Large intestine (tissue), 3 donors: Measurements from ENCODE around the gene ARNT2. TPM values are rescaled to one million over a fixed set of nuclear protein-coding genes. Genes with fewer than 3 reads are reported as not detected.
"Not testable (repeated sequence)": the region's sequence is repeated elsewhere in the genome, so short reads cannot be mapped to it uniquely, and the experiment has no call there.

ENCODE experiments used
- DNase-seq, 2 donors: peaks; one replicate each; pipeline versions ENCODE4 v3.0.0 to v3.0.0-alpha.2; 2013
- H3K27ac ChIP-seq: one replicate; pipeline ENCODE4 v1.5.1; 2013; ENCODE audit warnings: low read length
- H3K27me3 ChIP-seq: 2 replicates; pipeline ENCODE4 v1.6.1; 2013; ENCODE audit warnings: low read length; ENCODE audit not compliant: control insufficient read depth, insufficient read depth
- H3K36me3 ChIP-seq: 2 replicates; pipeline ENCODE4 v1.6.1; 2013; ENCODE audit warnings: low read length; ENCODE audit not compliant: control insufficient read depth, insufficient read depth
- H3K4me1 ChIP-seq: one replicate; pipeline ENCODE4 v1.6.1; 2013; ENCODE audit warnings: low read length; ENCODE audit not compliant: control insufficient read depth, insufficient read depth
- H3K4me3 ChIP-seq: one replicate; pipeline ENCODE4 v1.5.1; 2013; ENCODE audit warnings: low read length
- H3K9me3 ChIP-seq: one replicate; pipeline ENCODE4 v1.6.1; 2013; ENCODE audit warnings: mild to moderate bottlenecking, low read depth, low read length, moderate library complexity; ENCODE audit not compliant: control insufficient read depth
- WGBS: methylation state at CpG from one replicate; pipeline ENCODE4 v1.1.5; 2013; ENCODE audit warnings: low lambda C conversion rate; ENCODE audit not compliant: insufficient coverage; 5-methylcytosine and 5-hydroxymethylcytosine counted together
- polyA plus RNA-seq: library from polyadenylated mRNA; unstranded; fragments of 120-200 nt; gene quantifications from one replicate; pipeline ENCODE4 v1.2.1, GENCODE V29; 2013

The ARNT2 gene
- polyA plus RNA-seq, 1 donor, result 8.0 TPM

DNA sequence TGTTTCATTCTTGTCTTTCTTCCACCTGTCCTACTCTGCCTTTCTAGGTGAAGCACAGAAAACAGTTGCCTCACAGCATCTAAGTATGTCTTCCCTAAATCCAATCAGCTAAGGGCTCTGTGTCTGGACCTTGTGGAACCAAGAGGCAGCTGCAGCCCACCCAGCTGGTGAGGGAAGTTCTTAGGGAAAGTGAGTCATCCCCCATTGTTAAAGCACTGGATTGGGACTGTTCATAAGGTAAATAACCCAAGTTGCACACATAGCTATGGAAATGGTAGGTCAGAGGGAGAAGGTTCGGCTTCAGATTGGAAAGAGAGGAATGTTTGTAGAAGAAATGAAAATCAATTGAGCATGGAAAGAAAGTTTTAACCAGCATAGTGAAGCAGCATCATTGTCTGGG lies 18.0 kb upstream of the ARNT2 start:
- Histone ChIP-seq H3K27ac (no peak overlapping the region), H3K4me3 (no peak overlapping the region), H3K4me1 (no peaks in the 10 kb centered on the region), H3K36me3 (no peaks in the 10 kb centered on the region), H3K27me3 (no peaks in the 10 kb centered on the region), H3K9me3 (no peaks in the 10 kb centered on the region)
- no peak for DNase-seq
- 100% methylated on average over 1 of the region's 1 CpG for WGBS

DNA sequence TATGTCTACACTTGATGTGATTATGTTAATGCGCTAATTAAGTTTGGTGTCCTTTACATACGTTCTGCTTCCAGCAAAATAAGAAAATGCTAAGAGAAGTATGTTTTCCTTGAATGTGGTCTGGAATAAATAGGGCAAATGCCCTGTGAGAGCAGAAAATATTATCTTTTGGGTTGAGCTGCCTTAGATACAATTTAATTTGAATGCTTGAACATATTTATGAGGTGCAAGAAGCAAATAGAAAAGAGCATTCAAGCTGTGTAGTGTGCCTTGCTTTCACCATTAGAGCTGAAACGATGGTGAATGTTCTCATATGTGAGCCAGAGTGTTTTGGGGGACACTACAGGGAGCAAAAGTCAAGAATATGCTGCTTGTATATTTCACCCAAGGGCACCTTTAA lies 15.9 kb upstream of the ARNT2 start:
- no peaks in the 10 kb centered on the region for H3K27me3 ChIP-seq
- no peak overlapping the region for H3K4me3 ChIP-seq
- WGBS, result 69% methylated on average over 2 of the region's 3 CpGs
- no peaks in the 10 kb centered on the region for H3K4me1 ChIP-seq
- no peaks in the 10 kb centered on the region for H3K36me3 ChIP-seq
- DNase-seq, result no peak
- H3K9me3 ChIP-seq, result no peaks in the 10 kb centered on the region
- H3K27ac ChIP-seq, result no peak overlapping the region

- Histone ChIP-seq H3K27me3 (no peaks in the 10 kb centered on the region), H3K27ac (no peak overlapping the region), H3K36me3 (no peaks in the 10 kb centered on the region), H3K4me1 (no peaks in the 10 kb centered on the region), H3K9me3 (no peaks in the 10 kb centered on the region), H3K4me3 (no peak overlapping the region)
- DNase-seq, result no peak
- WGBS, result no CpG with 5 or more reads among the region's 1 CpG
Observed at GRCh38 chr15:80389370-80389769, 14.8 kb upstream of the ARNT2 start.

- no CpG with 5 or more reads among the region's 1 CpG for WGBS
Observed at GRCh38 chr15:80390942-80391341, 13.2 kb upstream of the ARNT2 start.

GRCh38 chr15:80395616-80396015 lies 8.6 kb upstream of the ARNT2 start:
- no peaks in the 10 kb centered on the region for H3K36me3 ChIP-seq
- H3K9me3 ChIP-seq, result no peaks in the 10 kb centered on the region
- no peak overlapping the region for H3K27ac ChIP-seq
- DNase-seq, result no peak
- H3K4me3 ChIP-seq, result no peak overlapping the region
- H3K27me3 ChIP-seq, result peaks cover 3% of the 10 kb centered on the region
- WGBS, result no CpG with 5 or more reads among the region's 3 CpGs
- no peaks in the 10 kb centered on the region for H3K4me1 ChIP-seq

More at GRCh38 chr15:80390942-80391341, 13.2 kb upstream of the ARNT2 start:
- H3K9me3 ChIP-seq, DNase-seq, H3K27ac ChIP-seq, H3K4me1 ChIP-seq, H3K36me3 ChIP-seq, H3K27me3 ChIP-seq, H3K4me3 ChIP-seq: not testable (repeated sequence)

GRCh38 chr15:80396096-80396495 lies 8.1 kb upstream of the ARNT2 start:
- Histone ChIP-seq H3K4me1 (no peaks in the 10 kb centered on the region), H3K36me3 (no peaks in the 10 kb centered on the region), H3K4me3 (no peak overlapping the region), H3K27ac (no peak overlapping the region), H3K27me3 (peaks cover 3% of the 10 kb centered on the region), H3K9me3 (no peaks in the 10 kb centered on the region)
- 60% methylated on average over 1 of the region's 7 CpGs for WGBS
- DNase-seq, result no peak

DNA sequence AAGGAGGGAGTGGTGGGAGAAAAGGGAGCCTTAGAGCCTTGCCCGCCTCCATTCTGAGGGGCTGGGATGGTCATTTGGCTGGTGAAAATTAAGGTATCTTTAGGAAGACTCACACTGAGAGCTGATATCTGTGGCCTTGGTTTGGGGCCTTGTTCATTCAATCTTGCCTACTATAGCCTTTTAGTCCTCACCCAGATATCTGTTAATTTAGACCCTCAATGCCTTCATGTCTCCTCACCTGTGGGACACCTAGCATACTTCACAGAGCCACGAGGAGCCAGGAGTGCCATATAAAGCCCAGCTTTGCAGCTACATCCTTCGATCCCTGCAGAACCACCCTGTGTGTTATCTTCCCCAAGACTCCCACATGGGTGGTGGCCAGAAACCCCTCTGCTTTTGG lies 4.7 kb upstream of the ARNT2 start:
- peaks cover 18% of the 10 kb centered on the region for H3K27me3 ChIP-seq
- H3K27ac ChIP-seq, result no peak overlapping the region
- H3K9me3 ChIP-seq, result no peaks in the 10 kb centered on the region
- no peak overlapping the region for H3K4me3 ChIP-seq
- H3K36me3 ChIP-seq, result no peaks in the 10 kb centered on the region
- no CpG with 5 or more reads among the region's 3 CpGs for WGBS
- no peak for DNase-seq
- H3K4me1 ChIP-seq, result no peaks in the 10 kb centered on the region

GRCh38 chr15:80401456-80401855 lies 2.7 kb upstream of the ARNT2 start:
- peaks cover 36% of the 10 kb centered on the region for H3K27me3 ChIP-seq
- H3K4me3 ChIP-seq, result no peak overlapping the region
- H3K4me1 ChIP-seq, result no peaks in the 10 kb centered on the region
- no peak for DNase-seq
- H3K9me3 ChIP-seq, result no peaks in the 10 kb centered on the region
- WGBS, result 100% methylated on average over 2 of the region's 5 CpGs
- H3K27ac ChIP-seq, result no peak overlapping the region
- H3K36me3 ChIP-seq, result no peaks in the 10 kb centered on the region

- no peak overlapping the region for H3K27ac ChIP-seq
- H3K9me3 ChIP-seq, result no peaks in the 10 kb centered on the region
- H3K4me1 ChIP-seq, result no peaks in the 10 kb centered on the region
- no CpG with 5 or more reads among the region's 3 CpGs for WGBS
- H3K4me3 ChIP-seq, result no peak overlapping the region
- H3K27me3 ChIP-seq, result peaks cover 41% of the 10 kb centered on the region
- no peak for DNase-seq
- H3K36me3 ChIP-seq, result no peaks in the 10 kb centered on the region
Observed at GRCh38 chr15:80402339-80402738, 1.8 kb upstream of the ARNT2 start.

DNA sequence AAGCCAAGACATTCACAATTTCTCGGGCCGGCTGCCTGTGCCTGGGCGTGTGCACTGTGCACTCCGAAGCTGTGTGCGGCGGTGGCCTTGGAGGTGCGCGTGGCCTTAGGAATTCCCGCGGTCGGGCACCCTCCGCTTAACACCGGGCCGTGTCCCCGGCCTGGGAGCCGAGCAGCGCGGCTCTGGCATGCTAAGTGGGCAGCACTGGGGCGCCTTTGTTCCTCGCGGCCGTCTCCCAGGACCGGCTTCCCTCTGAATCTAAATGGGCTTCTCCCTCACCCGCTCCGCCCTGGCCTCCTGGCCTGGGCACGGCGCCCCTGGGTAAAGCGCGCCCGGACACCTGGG lies 498 bp upstream of the ARNT2 start:
- WGBS, result no CpG with 5 or more reads among the region's 30 CpGs
- no peaks in the 10 kb centered on the region for H3K4me1 ChIP-seq
- peak overlapping the region; percentile 42 for H3K27ac ChIP-seq
- DNase-seq, result peak; percentile 8 to 41
- H3K27me3 ChIP-seq, result peaks cover 38% of the 10 kb centered on the region
- peak overlapping the region; percentile 40 for H3K4me3 ChIP-seq
- H3K9me3 ChIP-seq, result no peaks in the 10 kb centered on the region
- no peaks in the 10 kb centered on the region for H3K36me3 ChIP-seq

DNA sequence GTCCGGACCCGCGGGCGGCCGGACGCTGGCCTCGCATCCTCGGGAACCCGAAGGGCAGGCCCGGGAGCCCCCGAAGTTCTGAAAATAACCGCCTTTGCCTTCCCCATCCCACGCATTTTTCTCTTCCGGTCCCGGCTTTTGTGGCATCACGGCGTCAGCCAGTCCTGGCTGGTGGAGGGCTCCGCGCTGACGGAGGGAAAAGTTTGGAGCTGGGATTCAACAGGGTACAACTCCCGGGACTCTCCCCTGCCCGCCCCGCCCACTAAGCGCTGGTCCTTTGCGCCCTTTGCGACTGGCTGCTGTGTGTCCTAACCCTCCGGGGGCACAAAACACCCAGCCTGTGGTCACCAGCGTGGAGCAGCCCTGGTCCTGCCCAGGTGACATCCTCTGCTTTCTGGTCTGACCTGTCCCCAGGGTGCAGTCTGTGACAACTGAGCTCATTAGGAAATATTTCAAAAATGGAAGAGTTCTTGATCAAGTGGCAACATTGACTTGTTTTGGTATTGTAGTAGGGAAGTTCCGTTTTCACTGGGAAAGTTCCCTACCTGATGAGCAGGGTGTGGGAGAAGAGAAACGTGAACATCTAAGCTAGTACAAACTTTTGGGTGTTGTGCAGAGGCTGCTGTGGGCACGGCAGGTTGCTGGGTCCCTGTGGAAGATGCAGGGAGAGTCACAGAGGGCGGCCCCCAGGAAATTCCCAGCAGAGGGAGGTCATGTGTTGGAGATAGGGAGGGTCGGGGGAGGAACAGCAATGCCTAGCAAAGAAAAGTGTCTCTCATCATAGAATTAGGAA lies 775 bp downstream of the ARNT2 start:
- peak overlapping the region; percentile 33 for H3K4me3 ChIP-seq
- no peaks in the 10 kb centered on the region for H3K9me3 ChIP-seq
- H3K4me1 ChIP-seq, result no peaks in the 10 kb centered on the region
- peak overlapping the region; percentile 36 for H3K27ac ChIP-seq
- 0% methylated on average over 1 of the region's 33 CpGs for WGBS
- peak; percentile 4 to 15 for DNase-seq
- H3K27me3 ChIP-seq, result peaks cover 38% of the 10 kb centered on the region
- H3K36me3 ChIP-seq, result no peaks in the 10 kb centered on the region
